ENCODE data around the gene ANKS4B. TPM values are rescaled to one million over a fixed set of nuclear protein-coding genes. Genes with fewer than 3 reads are reported as not detected.

The ANKS4B gene
- total and polyA plus RNA-seq, 2 of the 8 experiments (the other 6 are each of a cell fraction or from before 2014, with no cell fraction given) = 0.06 to 0.15 TPM

DNA sequence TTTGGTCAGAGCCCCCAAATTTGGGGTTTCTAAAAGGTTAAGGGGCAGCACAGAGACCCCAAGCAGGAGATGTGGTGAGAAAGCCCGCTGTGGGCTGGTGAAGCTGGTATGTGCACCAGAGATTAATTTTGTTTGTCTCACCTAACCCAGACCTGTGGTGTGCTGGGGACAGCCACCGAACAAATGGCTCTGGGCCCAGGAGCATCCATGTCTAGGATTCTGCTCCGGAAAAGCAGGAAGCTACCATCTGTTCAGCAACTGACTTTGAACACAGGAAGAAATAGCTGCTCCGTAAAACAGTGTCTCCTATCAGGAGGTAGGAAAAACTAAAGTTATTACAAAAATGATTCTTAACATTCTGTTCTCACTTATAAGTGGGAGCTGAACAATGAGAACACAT, 19.4 kb upstream of the ANKS4B start (continued):
- TF ChIP-seq, protein P1, sequence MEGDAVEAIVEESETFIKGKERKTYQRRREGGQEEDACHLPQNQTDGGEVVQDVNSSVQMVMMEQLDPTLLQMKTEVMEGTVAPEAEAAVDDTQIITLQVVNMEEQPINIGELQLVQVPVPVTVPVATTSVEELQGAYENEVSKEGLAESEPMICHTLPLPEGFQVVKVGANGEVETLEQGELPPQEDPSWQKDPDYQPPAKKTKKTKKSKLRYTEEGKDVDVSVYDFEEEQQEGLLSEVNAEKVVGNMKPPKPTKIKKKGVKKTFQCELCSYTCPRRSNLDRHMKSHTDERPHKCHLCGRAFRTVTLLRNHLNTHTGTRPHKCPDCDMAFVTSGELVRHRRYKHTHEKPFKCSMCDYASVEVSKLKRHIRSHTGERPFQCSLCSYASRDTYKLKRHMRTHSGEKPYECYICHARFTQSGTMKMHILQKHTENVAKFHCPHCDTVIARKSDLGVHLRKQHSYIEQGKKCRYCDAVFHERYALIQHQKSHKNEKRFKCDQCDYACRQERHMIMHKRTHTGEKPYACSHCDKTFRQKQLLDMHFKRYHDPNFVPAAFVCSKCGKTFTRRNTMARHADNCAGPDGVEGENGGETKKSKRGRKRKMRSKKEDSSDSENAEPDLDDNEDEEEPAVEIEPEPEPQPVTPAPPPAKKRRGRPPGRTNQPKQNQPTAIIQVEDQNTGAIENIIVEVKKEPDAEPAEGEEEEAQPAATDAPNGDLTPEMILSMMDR (IDR thresholded peaks at IDR 0.05; ENCODE audit: control extremely low read depth in 1 of 3, insufficient read depth in 1 of 3, low read depth in 1 of 3, low read length in 3 of 3) = no peak
- TF ChIP-seq, protein P2, sequence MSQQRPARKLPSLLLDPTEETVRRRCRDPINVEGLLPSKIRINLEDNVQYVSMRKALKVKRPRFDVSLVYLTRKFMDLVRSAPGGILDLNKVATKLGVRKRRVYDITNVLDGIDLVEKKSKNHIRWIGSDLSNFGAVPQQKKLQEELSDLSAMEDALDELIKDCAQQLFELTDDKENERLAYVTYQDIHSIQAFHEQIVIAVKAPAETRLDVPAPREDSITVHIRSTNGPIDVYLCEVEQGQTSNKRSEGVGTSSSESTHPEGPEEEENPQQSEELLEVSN (IDR thresholded peaks at IDR 0.05) = no peak
- TF ChIP-seq RBBP5 (IDR thresholded peaks at IDR 0.05; ENCODE audit: borderline replicate concordance, low read depth, low read length) = no peak
- TF ChIP-seq EGR1 (IDR thresholded peaks at IDR 0.05; ENCODE audit: borderline replicate concordance, low read depth, low read length) = no peak
- TF ChIP-seq TBP (IDR thresholded peaks at IDR 0.05; ENCODE audit: low read depth, low read length) = no peak
- TF ChIP-seq, protein P3, sequence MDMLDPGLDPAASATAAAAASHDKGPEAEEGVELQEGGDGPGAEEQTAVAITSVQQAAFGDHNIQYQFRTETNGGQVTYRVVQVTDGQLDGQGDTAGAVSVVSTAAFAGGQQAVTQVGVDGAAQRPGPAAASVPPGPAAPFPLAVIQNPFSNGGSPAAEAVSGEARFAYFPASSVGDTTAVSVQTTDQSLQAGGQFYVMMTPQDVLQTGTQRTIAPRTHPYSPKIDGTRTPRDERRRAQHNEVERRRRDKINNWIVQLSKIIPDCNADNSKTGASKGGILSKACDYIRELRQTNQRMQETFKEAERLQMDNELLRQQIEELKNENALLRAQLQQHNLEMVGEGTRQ (IDR thresholded peaks at IDR 0.05; ENCODE audit: low read length) = no peak
- no peak for TF ChIP-seq RAD21 (IDR thresholded peaks at IDR 0.05 in 1 of 2, conservative IDR thresholded peaks at IDR 0.05 in 1 of 2; ENCODE audit: low read depth in 2 of 2, low read length in 2 of 2)
- no peak for TF ChIP-seq SIN3A (conservative IDR thresholded peaks at IDR 0.05 in 1 of 2, IDR thresholded peaks at IDR 0.05 in 1 of 2; ENCODE audit: low read depth in 1 of 2, low read length in 2 of 2)
- no peak for TF ChIP-seq TAF1 (IDR thresholded peaks at IDR 0.05; ENCODE audit: low read depth, low read length)

All from H1 (cell line).